MM.1S (cell line): ENCODE data around the gene MROH7.

ENCODE experiments used
- EZH2 ChIP-seq: fragments of 300-600 bp; sonication (generic); optimal IDR thresholded peaks from 2 replicates; pipeline ENCODE3; 2017; ENCODE audit warnings: low read depth, mild to moderate bottlenecking, antibody characterized with exemption, low read length, mixed read lengths
- TF ChIP-seq, protein P1 (sequence below): fragments of 300-600 bp; sonication (generic); IDR thresholded peaks from 2 replicates; pipeline ENCODE4 v1.5.1; 2016; ENCODE audit warnings: antibody characterized with exemption, low read length, mixed read lengths

DNA sequence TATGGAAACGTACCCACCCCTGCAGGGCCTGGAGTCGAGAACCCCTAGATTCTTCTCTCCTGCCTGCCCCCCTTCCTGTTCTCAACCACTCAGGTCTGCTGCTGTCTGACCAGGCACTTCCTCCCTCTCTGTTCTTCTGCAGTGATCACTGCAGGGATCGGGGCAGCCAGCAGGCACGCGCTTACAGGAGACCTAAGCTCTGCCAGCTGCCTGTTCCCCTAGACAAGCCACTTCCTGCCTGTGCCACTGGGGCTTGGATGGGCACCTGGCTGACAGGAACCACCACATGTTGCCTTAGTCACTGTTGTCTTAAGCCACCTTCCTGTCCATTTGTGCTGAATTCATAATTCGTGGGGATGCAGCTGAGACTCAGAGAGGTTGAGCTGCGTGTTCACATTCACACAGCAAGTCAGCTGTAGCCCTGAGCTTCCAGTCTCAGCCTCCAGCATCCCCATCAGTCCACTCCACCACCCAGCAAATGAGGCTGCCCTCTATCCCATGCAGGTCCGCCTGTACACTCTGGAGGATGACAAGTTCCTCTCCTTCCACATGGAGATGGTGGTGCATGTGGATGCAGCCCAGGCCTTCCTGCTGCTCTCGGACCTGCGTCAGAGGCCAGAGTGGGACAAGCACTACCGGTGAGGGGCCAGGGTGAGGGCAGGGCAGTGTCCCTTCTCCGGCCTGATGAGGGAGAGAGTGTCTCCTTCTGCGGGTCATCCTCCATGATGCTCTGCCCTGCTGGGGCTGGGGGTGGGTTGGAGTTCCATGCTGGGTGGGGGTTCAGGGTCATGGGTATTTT lies 36.8 kb upstream of the MROH7 start:
- TF ChIP-seq, protein P1, sequence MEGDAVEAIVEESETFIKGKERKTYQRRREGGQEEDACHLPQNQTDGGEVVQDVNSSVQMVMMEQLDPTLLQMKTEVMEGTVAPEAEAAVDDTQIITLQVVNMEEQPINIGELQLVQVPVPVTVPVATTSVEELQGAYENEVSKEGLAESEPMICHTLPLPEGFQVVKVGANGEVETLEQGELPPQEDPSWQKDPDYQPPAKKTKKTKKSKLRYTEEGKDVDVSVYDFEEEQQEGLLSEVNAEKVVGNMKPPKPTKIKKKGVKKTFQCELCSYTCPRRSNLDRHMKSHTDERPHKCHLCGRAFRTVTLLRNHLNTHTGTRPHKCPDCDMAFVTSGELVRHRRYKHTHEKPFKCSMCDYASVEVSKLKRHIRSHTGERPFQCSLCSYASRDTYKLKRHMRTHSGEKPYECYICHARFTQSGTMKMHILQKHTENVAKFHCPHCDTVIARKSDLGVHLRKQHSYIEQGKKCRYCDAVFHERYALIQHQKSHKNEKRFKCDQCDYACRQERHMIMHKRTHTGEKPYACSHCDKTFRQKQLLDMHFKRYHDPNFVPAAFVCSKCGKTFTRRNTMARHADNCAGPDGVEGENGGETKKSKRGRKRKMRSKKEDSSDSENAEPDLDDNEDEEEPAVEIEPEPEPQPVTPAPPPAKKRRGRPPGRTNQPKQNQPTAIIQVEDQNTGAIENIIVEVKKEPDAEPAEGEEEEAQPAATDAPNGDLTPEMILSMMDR = no peak
- TF ChIP-seq EZH2 = no peak
